ENCODE results near the gene STXBP1.

Gene STXBP1

DNA sequence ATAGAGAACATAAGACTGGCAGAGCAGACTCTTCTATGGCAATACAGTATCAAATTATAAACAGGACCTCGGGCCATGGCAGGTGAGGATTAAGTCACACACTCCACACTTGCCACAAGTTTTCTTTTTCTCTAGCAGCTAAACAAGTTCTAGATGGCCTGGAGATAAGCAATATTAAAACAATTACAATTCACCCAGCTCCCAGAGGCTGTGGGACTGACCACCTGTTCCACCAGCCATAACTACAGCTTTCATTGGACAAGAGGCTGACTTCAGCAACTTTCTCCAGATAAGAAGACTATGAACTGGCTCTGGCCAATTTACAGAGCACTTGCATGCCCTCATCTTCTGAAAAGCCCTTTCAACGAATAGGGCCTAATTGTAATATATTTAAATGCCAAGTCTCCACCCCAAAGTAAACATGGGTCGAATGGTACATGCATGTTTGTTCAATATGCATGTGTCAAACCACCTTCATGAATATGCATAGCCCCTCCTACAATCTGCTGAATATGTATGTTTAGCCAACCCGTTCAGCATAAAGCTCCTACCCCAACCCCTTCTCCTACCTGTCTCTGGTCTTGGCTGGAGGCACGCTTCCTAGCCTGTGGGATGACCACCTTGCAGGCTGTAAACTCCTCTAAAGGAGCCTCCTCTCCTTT is 88.6 kb downstream of the STXBP1 start:
- Histone ChIP-seq H4K20me1 (ENCODE audit: low read depth, low read length) (no peaks in the 10 kb centered on the region), H2AFZ (ENCODE audit: low read depth, low read length, severe bottlenecking) (no peak overlapping the region), H3K9ac (ENCODE audit: low read length) (no peak overlapping the region), H3K9me3 (ENCODE audit: insufficient read depth, low read length) (no peaks in the 10 kb centered on the region), H3K27me3 (ENCODE audit: low read length) (no peaks in the 10 kb centered on the region), H3K36me3 (ENCODE audit: low read length) (no peaks in the 10 kb centered on the region), H3K27ac (ENCODE audit: low read depth, low read length) (no peak overlapping the region), H3K79me2 (ENCODE audit: insufficient read depth, low read length) (no peaks in the 10 kb centered on the region), H3K4me2 (ENCODE audit: low read depth, low read length, poor library complexity, severe bottlenecking) (no peak overlapping the region), H3F3A (ENCODE audit: insufficient read depth) (no peaks in the 10 kb centered on the region), H3K4me3 (ENCODE audit: insufficient read depth, low read length, poor library complexity, severe bottlenecking) (no peak overlapping the region), H3K9me2 (replicated peaks; ENCODE audit: insufficient read depth, low read length) (no peaks in the 10 kb centered on the region)
- TF ChIP-seq, protein P1, sequence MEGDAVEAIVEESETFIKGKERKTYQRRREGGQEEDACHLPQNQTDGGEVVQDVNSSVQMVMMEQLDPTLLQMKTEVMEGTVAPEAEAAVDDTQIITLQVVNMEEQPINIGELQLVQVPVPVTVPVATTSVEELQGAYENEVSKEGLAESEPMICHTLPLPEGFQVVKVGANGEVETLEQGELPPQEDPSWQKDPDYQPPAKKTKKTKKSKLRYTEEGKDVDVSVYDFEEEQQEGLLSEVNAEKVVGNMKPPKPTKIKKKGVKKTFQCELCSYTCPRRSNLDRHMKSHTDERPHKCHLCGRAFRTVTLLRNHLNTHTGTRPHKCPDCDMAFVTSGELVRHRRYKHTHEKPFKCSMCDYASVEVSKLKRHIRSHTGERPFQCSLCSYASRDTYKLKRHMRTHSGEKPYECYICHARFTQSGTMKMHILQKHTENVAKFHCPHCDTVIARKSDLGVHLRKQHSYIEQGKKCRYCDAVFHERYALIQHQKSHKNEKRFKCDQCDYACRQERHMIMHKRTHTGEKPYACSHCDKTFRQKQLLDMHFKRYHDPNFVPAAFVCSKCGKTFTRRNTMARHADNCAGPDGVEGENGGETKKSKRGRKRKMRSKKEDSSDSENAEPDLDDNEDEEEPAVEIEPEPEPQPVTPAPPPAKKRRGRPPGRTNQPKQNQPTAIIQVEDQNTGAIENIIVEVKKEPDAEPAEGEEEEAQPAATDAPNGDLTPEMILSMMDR (IDR thresholded peaks at IDR 0.05; ENCODE audit: insufficient read depth, low read length, poor library complexity, severe bottlenecking) = no peak
- no peak for TF ChIP-seq EZH2phosphoT487 (conservative IDR thresholded peaks at IDR 0.05; ENCODE audit: low read length)

DNA sequence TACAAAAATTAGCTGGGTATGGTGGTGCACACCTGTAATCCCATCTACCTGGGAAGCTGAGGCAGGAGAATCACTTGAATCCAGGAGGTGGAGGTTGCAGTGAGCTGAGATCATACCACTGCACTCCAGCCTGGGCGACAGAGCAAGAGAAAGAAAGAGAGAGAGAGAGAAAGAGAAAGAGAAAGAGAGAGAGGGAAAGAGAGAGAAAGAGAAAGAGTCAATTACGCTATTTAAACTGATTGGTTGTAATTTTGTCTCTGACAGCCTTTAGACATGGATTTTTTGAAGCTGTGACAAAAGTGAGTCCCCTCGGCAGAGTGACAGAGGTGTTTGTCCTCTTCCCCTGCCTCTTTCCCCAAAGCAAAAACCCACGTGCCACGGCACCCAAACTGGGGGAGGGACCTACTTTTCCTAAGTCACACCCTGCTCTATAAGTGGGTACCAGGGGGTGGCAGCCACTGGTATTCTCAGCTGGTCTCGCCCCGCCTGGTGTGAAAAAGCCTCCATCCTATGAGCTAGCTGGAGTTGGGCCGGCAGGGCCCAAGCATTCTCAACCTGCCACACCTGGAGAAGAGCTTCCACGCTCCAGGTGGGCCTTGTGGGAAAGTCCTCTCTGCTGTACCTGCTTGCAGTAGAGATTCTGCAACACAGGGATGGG is 91.3 kb downstream of the STXBP1 start:
- Histone ChIP-seq H3K4me2 (ENCODE audit: low read depth, low read length, poor library complexity, severe bottlenecking) (no peak overlapping the region), H3K36me3 (ENCODE audit: low read length) (no peaks in the 10 kb centered on the region)

DNA sequence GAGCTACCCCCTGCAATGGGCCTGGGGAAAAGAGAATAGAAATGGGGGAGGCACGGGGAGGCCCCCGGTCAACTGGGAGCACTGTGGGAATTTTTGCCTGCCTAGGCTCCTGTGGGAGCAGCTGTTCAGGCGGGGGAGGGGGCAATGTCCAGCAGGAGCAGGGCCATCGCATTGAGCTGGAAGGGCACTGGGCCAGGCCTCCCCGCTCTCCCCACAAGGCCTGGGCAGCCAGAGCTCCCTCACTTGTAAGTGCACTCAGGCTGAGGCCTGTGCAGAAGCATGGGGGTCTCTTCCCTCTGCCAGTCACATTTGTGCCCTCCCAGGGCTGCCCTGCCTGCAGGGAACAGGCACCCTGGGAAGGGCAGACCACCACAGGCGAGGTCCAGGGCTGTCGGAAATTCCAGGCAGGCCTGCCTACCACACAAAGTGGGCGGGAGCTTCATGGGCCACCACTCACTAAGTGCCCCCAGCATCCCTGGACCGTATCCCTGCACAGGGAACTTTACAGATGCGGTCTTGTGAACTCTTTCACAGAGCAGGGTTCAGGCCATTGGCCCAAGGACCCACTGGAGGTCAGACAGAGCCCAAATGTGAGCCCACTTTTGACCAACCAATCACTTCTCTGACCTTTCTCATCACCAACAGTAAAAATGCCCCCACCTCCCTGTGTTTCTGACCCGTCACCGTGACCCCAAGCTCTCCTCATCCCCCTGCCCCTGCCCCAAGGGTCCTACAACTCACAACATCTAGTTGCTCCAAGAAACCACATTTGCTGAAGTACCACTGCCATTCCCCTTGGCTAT is 93.7 kb downstream of the STXBP1 start:
- Histone ChIP-seq H3K27ac (ENCODE audit: low read depth, low read length) (no peak overlapping the region), H3K9ac (ENCODE audit: low read length) (no peak overlapping the region)

More for the DNA sequence above, 91.3 kb downstream of the STXBP1 start:
- Histone ChIP-seq H4K20me1 (ENCODE audit: low read depth, low read length) (no peaks in the 10 kb centered on the region), H2AFZ (ENCODE audit: low read depth, low read length, severe bottlenecking) (no peak overlapping the region), H3F3A (ENCODE audit: insufficient read depth) (no peaks in the 10 kb centered on the region), H3K9ac (ENCODE audit: low read length) (no peak overlapping the region), H3K79me2 (ENCODE audit: insufficient read depth, low read length) (no peaks in the 10 kb centered on the region), H3K27ac (ENCODE audit: low read depth, low read length) (no peak overlapping the region), H3K9me3 (ENCODE audit: insufficient read depth, low read length) (no peaks in the 10 kb centered on the region), H3K27me3 (ENCODE audit: low read length) (no peaks in the 10 kb centered on the region), H3K9me2 (replicated peaks; ENCODE audit: insufficient read depth, low read length) (no peaks in the 10 kb centered on the region), H3K4me3 (ENCODE audit: insufficient read depth, low read length, poor library complexity, severe bottlenecking) (no peak overlapping the region)
- TF ChIP-seq, protein P1 (IDR thresholded peaks at IDR 0.05; ENCODE audit: insufficient read depth, low read length, poor library complexity, severe bottlenecking) = no peak
- TF ChIP-seq EZH2phosphoT487 (conservative IDR thresholded peaks at IDR 0.05; ENCODE audit: low read length) = no peak

More for the DNA sequence above, 93.7 kb downstream of the STXBP1 start:
- no peak overlapping the region for H3K4me3 ChIP-seq (ENCODE audit: insufficient read depth, low read length, poor library complexity, severe bottlenecking)
- TF ChIP-seq EZH2phosphoT487 (conservative IDR thresholded peaks at IDR 0.05; ENCODE audit: low read length) = no peak
- TF ChIP-seq, protein P1 (IDR thresholded peaks at IDR 0.05; ENCODE audit: insufficient read depth, low read length, poor library complexity, severe bottlenecking) = no peak
- H3K79me2 ChIP-seq (ENCODE audit: insufficient read depth, low read length) = no peaks in the 10 kb centered on the region
- H4K20me1 ChIP-seq (ENCODE audit: low read depth, low read length) = no peaks in the 10 kb centered on the region
- no peak overlapping the region for H2AFZ ChIP-seq (ENCODE audit: low read depth, low read length, severe bottlenecking)
- no peaks in the 10 kb centered on the region; the same call in 1 of the 2 replicates for H3K9me3 ChIP-seq (ENCODE audit: insufficient read depth, low read length)
- H3K9me2 ChIP-seq (replicated peaks; ENCODE audit: insufficient read depth, low read length) = no peaks in the 10 kb centered on the region
- no peak overlapping the region for H3K4me2 ChIP-seq (ENCODE audit: low read depth, low read length, poor library complexity, severe bottlenecking)
- no peaks in the 10 kb centered on the region for H3K36me3 ChIP-seq (ENCODE audit: low read length)
- no peaks in the 10 kb centered on the region for H3K27me3 ChIP-seq (ENCODE audit: low read length)
- H3F3A ChIP-seq (ENCODE audit: insufficient read depth) = no peaks in the 10 kb centered on the region
